ENCODE data around the gene GJA9. TPM values are rescaled to one million over a fixed set of nuclear protein-coding genes. Genes with fewer than 3 reads are reported as not detected.
"Not testable (repeated sequence)": the region's sequence is repeated elsewhere in the genome, so short reads cannot be mapped to it uniquely, and the experiment has no call there.

GJA9 gene
- total RNA-seq, 1 donor from 2014 or later: not detected

DNA sequence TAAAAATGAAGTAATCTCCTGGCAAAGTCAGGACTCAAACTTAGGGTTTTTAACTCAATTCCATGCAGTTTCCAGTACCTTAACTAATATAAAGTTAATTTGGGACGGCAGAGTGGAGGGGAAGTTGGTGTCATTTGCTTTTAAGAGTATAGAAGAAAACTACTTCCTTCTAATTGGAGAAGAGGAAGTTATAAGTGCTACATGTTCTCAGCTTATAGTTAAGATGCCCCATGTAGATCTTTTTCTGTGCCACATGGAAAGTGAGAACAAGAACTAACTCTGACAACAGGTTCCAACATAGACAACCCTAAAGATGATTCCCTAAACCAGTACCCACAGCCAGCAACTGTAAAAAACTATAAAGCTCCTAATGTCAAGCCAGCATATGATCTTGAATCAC lies 33.3 kb downstream of the GJA9 start:
- TF ChIP-seq, protein P1, sequence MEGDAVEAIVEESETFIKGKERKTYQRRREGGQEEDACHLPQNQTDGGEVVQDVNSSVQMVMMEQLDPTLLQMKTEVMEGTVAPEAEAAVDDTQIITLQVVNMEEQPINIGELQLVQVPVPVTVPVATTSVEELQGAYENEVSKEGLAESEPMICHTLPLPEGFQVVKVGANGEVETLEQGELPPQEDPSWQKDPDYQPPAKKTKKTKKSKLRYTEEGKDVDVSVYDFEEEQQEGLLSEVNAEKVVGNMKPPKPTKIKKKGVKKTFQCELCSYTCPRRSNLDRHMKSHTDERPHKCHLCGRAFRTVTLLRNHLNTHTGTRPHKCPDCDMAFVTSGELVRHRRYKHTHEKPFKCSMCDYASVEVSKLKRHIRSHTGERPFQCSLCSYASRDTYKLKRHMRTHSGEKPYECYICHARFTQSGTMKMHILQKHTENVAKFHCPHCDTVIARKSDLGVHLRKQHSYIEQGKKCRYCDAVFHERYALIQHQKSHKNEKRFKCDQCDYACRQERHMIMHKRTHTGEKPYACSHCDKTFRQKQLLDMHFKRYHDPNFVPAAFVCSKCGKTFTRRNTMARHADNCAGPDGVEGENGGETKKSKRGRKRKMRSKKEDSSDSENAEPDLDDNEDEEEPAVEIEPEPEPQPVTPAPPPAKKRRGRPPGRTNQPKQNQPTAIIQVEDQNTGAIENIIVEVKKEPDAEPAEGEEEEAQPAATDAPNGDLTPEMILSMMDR (IDR thresholded peaks at IDR 0.05): no peak
- TF ChIP-seq EZH2phosphoT487 (IDR thresholded peaks at IDR 0.05): no peak
- TF ChIP-seq EZH2 (IDR thresholded peaks at IDR 0.05): no peak
- Histone ChIP-seq H2AFZ (replicated peaks) (no peak overlapping the region), H3K9me3 (ENCODE audit: low read depth) (no peaks in the 10 kb centered on the region), H3K27ac (no peak overlapping the region), H3K4me2 (no peak overlapping the region), H3K4me1 (no peaks in the 10 kb centered on the region), H3K4me3 (no peak overlapping the region), H3K27me3 (no peaks in the 10 kb centered on the region), H3K36me3 (peaks cover 28% of the 10 kb centered on the region), H3K9ac (no peak overlapping the region), H3K79me2 (ENCODE audit: low read depth) (no peaks in the 10 kb centered on the region), H4K20me1 (ENCODE audit: low read depth) (no peaks in the 10 kb centered on the region), H3F3A (ENCODE audit: low read depth) (peaks cover 3% of the 10 kb centered on the region)
- H3K9me3 Mint-ChIP-seq: no peaks in the 10 kb centered on the region
- no peaks in the 10 kb centered on the region for H3K4me1 Mint-ChIP-seq
- peaks cover 8% of the 10 kb centered on the region for H3K36me3 Mint-ChIP-seq
- no peak overlapping the region for H3K4me3 Mint-ChIP-seq
- no peak for DNase-seq (ENCODE audit: low spot score)
- no peaks in the 10 kb centered on the region for H3K27me3 Mint-ChIP-seq (ENCODE audit: insufficient read depth, low read depth)
- H3K27ac Mint-ChIP-seq: no peak overlapping the region

DNA sequence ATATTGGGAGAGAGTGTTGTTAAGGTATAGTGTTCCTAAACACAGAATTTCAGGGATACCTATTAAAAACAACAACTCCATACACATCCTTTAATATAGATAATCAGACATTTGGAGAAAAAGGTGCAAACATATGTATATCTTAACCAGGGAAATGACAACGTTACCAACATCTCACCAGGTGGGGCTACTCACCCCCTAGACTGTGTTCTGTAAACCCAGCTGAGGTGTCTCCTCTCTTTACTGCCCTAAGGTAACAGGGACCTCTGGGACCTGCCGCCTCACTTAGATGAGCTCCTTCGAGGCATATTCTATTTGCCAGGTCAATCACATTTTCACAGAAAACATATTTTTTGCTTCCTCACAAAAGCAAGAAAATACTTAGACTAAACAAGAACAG lies 35.2 kb downstream of the GJA9 start:
- no peak overlapping the region for H3K27ac Mint-ChIP-seq
- DNase-seq (ENCODE audit: low spot score): no peak
- Histone ChIP-seq H3K4me3 (no peak overlapping the region), H3K27ac (no peak overlapping the region), H2AFZ (replicated peaks) (no peak overlapping the region), H3K4me1 (no peaks in the 10 kb centered on the region), H3K27me3 (no peaks in the 10 kb centered on the region), H3F3A (ENCODE audit: low read depth) (no peaks in the 10 kb centered on the region), H3K79me2 (ENCODE audit: low read depth) (no peaks in the 10 kb centered on the region), H3K4me2 (no peak overlapping the region), H3K9me3 (ENCODE audit: low read depth) (no peaks in the 10 kb centered on the region), H3K36me3 (peaks cover 11% of the 10 kb centered on the region), H4K20me1 (ENCODE audit: low read depth) (no peaks in the 10 kb centered on the region), H3K9ac (no peak overlapping the region)
- no peak overlapping the region for H3K4me3 Mint-ChIP-seq
- H3K4me1 Mint-ChIP-seq: no peaks in the 10 kb centered on the region
- TF ChIP-seq, protein P1 (IDR thresholded peaks at IDR 0.05): no peak
- TF ChIP-seq EZH2phosphoT487 (IDR thresholded peaks at IDR 0.05) (no peak), EZH2 (IDR thresholded peaks at IDR 0.05) (no peak)
- no peaks in the 10 kb centered on the region for H3K27me3 Mint-ChIP-seq (ENCODE audit: insufficient read depth, low read depth)
- H3K36me3 Mint-ChIP-seq: peaks cover 10% of the 10 kb centered on the region
- H3K9me3 Mint-ChIP-seq: no peaks in the 10 kb centered on the region

DNA sequence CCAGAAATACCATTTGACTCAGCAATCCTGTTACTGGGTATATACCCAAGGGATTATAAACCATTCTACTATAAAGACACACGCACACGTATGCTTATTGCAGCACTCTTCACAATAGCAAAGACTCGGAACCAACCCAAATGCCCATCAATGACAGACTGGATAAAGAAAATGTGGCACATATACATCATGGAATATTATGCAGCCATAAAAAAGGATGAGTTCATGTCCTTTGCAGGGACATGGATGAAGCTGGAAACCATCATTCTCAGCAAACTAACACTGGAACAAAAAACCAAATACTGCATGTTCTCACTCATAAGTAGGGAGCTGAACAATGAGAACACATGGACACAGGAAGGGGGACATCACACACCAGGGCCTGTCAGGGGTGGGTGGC lies 36.3 kb downstream of the GJA9 start:
- DNase-seq (ENCODE audit: low spot score); H3K9me3 Mint-ChIP-seq; H3K79me2 ChIP-seq (ENCODE audit: low read depth); H3K27me3 ChIP-seq; H4K20me1 ChIP-seq (ENCODE audit: low read depth); H3K36me3 ChIP-seq; H3K4me3 Mint-ChIP-seq; H3K4me1 Mint-ChIP-seq; H3F3A ChIP-seq (ENCODE audit: low read depth); H3K4me2 ChIP-seq; H3K27ac ChIP-seq; H3K9ac ChIP-seq; H3K9me3 ChIP-seq (ENCODE audit: low read depth); H3K27ac Mint-ChIP-seq; H3K4me3 ChIP-seq; H3K4me1 ChIP-seq; H2AFZ ChIP-seq (replicated peaks); H3K36me3 Mint-ChIP-seq; H3K27me3 Mint-ChIP-seq (ENCODE audit: insufficient read depth, low read depth): not testable (repeated sequence)

DNA sequence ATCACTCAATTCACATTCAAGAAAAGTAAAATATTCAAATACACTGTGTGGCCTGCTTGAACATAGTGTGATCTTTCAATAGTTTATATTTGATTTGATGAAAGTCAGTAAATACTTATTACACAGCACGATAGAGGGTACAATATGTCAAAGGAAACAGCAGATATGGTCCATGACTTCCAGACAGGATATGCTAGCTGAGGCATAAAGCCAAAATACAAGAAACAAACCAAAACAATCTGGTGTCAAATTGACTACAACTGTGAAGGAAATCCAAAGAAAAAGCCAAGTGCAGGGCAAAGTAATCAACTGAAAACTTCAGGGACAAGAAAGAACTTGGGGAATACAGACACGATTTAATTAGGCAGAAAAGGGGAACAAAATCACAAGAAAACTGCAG lies 41.1 kb downstream of the GJA9 start:
- Histone ChIP-seq H2AFZ (replicated peaks) (no peak overlapping the region), H3K4me2 (no peak overlapping the region), H3F3A (ENCODE audit: low read depth) (peaks cover 7% of the 10 kb centered on the region), H3K4me1 (no peaks in the 10 kb centered on the region), H3K36me3 (peaks cover 4% of the 10 kb centered on the region), H4K20me1 (ENCODE audit: low read depth) (no peaks in the 10 kb centered on the region), H3K9ac (no peak overlapping the region), H3K27ac (no peak overlapping the region), H3K79me2 (ENCODE audit: low read depth) (no peaks in the 10 kb centered on the region), H3K27me3 (no peaks in the 10 kb centered on the region), H3K9me3 (ENCODE audit: low read depth) (no peaks in the 10 kb centered on the region), H3K4me3 (no peak overlapping the region)
- H3K4me3 Mint-ChIP-seq: no peak overlapping the region
- H3K4me1 Mint-ChIP-seq: no peaks in the 10 kb centered on the region
- TF ChIP-seq EZH2phosphoT487 (IDR thresholded peaks at IDR 0.05): no peak
- TF ChIP-seq, protein P1 (IDR thresholded peaks at IDR 0.05): no peak
- peaks cover 12% of the 10 kb centered on the region for H3K36me3 Mint-ChIP-seq
- DNase-seq (ENCODE audit: low spot score): no peak
- H3K9me3 Mint-ChIP-seq: no peaks in the 10 kb centered on the region
- H3K27me3 Mint-ChIP-seq (ENCODE audit: insufficient read depth, low read depth): no peaks in the 10 kb centered on the region
- H3K27ac Mint-ChIP-seq: no peak overlapping the region
